ENCODE measurements around the gene CXCR3.
"Not testable (repeated sequence)": the region's sequence is repeated elsewhere in the genome, so short reads cannot be mapped to it uniquely, and the experiment has no call there.

Gene CXCR3

DNA sequence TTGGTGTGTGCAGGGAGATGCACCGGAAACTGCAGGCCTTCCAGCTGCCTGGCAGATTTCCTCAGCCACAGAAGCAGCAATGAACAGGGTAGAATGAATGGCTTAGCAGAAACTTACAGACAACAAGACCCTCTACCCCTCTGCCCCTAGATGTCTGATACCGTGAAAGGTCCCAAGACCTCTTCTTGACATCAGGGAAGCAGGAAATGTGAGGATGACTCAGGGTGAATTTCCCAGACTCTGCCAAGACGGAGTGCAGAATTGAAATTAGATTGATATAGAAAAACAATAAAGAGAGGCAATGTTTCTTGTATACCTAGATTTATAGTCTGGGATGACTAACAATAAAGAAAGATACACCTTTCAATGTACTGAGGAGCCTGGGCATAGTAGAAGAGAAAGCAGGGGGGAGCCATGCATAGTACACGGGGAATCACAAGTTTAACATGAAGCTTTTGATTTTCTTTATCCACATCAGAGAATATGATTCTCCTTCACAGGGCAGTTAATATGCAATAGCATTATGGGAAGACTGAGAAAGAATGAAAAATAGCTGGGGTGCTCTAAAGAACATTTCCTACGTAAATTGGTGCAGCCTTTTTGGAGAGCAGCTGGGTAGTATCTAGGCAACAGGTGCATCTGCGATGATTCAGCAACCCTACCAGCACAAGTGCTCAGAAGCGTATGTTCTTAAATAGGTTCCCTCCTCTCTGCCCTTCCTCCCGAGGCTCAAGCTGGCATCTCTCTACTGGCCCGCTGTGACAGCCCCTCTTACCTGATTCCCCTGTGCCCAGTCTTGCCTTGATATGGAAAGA lies 18.3 kb upstream of the CXCR3 start:
- DNase-seq: no peak

DNA sequence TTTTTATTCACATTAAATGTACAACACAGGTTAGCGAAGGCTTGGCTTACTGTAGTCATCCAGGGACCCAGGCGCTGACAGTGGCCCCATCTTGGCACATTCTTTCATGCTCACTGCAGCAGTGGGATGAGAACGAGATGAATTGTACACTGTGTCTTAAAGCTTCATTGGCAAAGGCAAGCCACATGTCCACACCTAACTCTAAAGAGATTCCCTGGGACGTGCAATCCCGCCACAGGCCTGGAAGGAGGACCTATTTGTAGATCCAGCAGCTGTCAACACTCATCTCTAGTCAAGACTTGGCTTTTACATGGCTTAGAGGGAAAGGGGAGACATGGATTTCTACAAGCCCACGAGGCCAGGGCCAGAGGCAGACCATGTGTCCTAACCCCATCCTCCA lies 16.1 kb upstream of the CXCR3 start:
- no peak for DNase-seq

DNA sequence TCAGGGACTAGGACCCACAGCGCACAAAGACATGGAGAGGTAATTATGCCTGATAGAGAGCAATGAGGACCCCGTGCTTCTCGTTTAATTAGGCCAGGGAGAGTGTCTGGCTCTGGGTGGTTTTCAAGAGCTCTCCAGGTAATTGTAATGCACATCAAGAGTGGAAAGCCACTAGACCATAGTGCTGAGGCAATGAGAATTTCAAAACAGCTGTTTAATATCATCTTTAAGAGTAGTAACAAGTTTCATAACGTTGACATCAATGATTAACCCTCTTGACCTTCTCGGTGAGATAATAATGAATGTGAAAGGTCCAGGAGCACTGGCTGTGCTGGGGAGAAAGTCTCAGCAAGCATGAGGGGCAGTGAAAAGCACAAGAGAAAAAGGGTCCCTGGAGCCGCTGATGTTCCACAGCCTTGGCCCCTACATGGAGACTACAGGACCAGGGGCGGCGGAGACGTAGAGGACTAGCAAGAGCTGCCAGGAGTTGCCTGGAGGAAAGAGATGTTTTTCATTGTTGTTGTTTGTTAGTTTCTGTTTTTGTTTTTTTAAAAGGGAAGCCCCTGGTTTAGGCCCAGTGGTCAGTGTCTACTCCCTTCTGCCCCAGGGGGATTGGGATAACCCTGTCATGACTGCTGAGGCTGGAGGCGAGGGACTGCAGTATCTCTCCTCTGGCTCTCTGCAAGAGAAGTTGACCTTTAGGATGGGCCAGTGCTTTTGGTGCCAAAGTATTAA lies 14.8 kb upstream of the CXCR3 start:
- DNase-seq: no peak

DNA sequence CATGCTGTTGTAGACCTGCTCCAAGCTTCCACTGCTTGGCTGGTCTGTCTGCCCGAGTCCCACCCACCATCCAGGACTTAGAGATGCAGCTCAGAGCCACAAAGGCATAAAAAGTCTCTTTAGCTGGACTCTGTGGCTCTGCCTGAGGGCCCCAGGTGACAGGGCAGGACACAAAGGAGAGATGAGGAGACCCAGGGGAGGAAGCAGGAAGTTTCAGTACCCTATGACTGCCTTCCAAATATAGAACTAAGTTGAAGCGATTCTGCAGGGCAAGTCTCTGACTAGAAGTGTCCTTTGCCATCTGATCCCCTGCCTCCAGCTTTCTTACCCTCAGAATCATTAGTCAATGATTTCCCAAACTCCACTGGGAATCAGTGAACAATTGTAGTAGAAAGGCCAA lies 11.2 kb upstream of the CXCR3 start:
- no peak for DNase-seq

DNA sequence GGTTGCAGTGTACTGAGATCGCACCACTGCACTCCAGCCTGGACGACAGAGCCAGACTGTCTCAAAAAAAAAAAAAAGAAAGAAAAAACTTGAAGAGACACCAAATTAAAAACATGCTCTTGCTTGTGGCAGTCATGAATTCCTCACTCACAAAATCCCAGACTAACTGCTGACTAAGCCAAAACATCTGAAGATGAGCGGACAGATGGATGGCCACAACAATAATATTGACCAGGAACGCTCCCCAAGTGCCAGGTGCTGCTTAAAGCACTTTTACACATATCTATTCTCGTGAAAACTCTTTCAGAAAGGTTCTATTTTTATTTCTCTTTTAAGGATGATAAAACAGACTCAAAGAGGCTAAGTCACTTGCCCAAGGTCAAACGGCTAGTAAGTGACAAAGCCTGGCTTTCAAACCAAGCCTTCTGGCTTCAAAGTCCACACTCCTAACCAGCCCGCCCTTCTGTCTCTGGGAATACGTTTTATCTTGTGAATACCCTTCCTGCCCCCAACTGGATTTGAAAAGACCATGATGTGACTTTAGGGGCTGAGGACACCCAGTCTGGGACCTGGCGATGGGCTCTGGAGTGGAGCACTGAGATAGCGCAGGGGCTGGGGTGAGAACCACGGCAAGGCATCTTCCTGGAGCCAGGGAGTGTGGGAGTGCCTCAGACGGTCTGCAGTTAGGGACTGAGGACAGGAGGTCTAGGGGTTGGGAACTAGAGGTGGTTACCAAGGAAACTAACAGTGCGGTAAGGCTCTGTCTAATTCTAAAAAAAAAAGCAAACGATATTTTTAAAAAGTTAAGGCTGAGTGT lies 9.5 kb upstream of the CXCR3 start:
- DNase-seq: no peak

DNA sequence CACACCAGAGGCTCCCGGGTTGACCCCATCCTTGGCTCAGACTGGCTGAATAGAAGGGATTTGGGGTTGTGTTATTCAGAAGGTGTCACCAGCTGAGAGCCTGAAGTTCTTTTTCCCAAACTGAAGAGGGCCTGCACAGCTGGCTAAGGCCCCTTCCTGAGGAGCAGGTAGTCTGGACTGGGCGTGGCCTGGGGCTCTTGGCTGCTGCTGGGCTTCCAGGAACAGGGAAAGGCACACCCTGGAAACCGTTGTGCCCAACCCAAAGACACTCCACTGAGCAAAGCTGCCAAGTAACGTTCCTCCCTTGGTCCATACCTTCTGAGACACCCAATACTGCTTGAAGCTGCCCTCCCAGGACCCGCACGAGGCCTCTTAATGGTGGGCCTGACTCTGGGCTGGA lies 8.3 kb upstream of the CXCR3 start:
- no peak for DNase-seq

DNA sequence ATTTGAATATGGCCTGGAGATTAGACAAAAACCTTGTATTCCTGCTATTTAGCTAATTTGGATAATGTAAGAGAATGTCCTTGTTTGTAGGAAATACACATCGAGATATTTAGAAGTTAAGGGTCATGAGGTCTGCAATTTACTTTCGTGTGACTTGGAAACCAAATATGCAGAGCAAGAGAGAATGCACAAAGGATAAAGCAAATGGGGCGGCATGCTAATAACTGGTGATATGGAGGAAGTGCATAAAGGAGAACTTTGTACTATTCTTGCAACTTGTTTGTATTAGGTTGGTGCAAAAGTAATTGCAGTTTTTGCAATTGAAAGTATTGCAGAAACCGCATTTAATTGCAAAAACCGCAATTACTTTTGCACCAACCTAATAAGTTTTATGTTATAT lies 7.2 kb upstream of the CXCR3 start:
- no peak for DNase-seq

DNA sequence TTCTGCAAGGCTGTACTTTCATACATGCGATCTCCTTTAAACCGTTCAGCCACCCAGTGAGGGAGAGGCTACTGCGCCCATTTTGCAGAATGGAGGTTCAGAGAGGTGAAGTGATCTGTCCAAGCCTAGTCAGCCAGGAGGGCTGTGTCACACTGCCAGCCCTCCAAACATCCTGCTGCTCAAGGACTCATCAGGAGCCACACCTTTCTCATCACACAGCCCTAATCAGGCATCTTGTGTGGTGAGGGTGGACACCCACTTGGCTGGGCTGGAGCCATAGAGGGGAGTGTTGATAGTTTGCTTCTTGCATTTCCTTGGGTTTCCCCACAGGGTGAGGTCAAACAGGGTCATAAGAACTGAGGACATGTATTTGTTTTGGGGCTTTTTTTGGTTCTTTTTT lies 5.4 kb upstream of the CXCR3 start:
- DNase-seq: no peak

DNA sequence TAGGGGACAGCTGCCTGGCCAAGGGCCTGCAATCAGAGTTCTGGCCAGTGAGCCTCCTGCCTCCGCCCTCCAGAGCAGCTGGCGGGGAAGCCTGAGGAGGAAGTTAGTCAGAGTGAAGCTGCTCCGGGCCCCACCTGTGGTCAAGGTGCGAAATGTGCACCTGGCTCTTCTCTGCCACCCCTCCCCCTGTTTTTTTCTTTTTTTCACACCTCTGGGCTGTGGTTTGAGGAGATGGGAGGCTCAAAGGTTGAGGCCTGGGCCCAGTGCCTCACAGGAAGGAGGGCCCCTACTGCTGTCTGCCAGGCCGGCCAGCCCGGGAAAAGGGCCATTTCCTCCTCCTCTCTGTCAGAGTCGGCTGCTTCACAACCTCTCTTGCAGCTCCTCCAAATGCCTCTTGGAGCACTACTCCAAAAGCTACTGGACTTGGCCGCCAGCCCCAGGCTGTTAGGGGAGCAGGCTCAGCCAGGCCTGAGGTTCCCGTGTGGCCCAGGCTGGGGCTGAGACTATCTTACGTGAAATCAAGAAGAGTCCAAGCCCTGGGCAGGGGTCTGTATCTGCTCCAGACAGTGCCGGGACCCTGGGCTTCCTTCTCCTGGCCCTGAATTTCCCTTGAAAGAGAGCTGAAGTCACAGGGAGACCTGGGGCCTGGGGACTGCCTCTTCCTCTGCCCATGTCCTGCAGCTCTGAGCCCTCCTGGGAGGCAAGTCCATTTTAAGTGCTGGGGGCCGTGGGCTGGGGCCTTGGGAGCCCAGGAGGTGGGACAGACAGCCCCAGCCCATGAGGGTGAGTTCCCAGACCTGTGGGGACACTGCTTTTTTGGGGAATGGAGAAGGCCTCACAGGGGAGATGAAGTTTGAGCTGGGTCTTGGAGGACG lies 4.5 kb upstream of the CXCR3 start:
- DNase-seq: peak; percentile 64

DNA sequence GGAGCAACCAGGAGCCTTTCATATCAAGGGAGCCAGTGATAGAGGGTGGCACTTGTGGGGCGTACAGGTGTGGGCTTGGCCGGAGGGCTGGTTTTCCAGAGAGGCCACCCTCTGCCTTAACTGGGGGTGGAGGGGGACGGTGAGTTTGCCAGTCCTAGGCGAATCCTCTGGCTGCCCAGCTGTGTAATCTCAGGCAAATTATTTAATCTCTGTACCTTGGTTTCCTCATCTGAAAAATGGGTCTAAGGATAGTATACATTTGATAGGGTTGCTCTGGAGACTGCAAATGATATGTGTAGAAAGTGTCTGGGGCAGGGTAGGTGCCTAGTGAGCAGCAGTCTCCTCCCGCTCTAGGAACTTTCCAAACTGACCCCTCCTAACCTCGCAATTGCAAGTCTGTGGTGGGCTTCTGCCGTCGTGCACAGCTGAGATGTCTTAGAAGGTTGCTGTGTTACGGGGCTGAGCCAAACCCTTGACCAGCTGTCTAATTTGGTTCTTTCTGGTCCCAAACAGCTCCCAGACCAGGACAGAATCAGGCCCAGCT lies 3.8 kb upstream of the CXCR3 start:
- DNase-seq: no peak

DNA sequence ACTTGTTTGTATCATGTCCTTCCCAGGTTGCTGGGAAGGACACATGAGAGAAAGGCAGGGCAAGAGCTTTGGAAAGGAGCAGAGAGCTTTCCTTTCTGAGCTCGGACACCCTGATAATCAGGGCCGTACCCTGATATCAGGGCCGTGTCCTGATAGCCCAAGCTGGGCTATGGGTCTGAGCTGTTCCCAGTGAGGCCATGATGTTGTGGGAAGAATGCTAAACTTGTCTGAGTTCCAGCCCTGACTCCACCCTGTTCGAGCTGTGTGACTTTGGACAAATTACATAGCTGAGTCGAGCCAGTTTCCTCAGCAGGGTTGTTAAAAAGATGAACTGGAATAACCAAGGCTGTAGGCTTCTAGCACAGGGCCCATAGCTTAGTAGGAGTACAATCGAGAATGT lies 3.3 kb upstream of the CXCR3 start:
- DNase-seq: no peak

DNA sequence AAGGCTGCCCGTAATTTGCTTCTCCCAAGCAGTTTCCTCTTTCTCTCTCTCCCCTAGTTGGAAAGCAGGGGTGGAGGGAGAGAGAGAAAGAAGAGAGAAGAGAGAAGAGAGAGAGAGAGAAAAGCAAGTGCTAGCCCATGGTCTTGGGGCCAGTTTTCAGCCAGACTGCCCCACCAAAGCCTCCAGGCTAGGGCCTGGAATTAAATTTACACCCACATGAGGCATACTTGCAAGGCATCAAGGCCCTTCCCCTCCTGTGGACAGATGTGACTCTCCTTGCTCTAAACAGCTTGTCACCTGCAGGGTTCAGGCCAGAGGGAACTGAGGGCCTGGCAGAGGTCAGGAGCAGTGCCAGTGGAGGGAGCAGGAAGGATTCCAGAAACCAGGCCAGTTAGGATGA lies 1.7 kb upstream of the CXCR3 start:
- no peak for DNase-seq

DNA sequence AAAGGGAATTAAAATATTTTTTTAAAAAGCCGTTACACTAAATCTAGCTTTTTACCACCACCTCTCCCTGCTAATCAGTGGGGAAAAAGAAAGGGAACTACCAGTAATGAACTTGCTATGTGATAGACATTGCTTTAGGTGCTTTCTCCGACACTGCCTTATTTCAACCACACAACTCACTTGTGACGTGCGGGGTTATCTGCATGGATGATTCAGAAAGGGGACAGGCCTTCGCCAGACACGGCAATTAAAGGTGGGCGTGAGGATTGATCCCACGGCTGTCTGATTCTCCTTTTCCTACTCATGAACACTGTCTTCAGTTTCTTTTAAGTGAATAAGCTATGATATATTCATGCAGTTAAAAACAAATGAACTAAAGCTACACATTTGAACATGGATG lies 882 bp upstream of the CXCR3 start:
- peak; percentile 36 for DNase-seq

DNA sequence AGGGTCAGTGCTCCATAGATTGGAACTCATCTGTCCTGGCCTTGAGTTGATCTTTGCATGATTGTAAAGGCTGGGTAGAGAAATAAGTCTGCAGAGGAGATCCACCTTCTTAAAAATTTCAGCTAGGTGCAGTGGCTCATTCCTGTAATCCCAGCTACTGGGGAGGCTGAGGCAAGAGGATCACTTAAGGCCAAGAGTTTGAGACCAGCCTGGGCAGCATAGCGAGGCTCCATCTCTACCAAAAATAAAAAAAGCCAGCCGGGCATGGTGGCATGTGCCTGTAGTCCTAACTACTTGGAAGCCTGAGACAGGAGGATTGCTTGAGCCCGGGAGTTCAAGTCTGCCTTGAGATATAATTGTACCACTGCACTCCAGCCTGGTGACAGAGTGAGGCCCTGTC lies 476 bp upstream of the CXCR3 start:
- peak; percentile 32 for DNase-seq

DNA sequence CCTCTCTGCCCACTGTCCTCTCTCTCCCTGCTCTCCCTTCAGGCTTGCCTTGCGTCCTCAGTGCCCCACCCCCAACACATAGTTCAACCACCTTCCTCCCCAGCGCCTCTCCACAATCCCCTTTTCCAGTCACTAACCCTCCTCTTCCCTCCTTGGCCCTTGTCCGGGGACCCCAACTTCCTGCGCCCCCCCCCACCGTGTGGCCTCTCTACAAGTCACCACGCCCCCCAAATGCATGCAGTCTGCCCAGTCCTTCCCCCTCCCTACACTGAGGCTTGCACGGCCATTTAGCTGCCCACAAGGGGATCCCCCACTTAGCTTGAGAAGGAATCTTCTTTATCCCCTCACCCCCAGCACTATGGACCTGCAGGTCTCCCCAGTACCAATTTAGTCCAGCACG lies 569 bp downstream of the CXCR3 start:
- no peak for DNase-seq

DNA sequence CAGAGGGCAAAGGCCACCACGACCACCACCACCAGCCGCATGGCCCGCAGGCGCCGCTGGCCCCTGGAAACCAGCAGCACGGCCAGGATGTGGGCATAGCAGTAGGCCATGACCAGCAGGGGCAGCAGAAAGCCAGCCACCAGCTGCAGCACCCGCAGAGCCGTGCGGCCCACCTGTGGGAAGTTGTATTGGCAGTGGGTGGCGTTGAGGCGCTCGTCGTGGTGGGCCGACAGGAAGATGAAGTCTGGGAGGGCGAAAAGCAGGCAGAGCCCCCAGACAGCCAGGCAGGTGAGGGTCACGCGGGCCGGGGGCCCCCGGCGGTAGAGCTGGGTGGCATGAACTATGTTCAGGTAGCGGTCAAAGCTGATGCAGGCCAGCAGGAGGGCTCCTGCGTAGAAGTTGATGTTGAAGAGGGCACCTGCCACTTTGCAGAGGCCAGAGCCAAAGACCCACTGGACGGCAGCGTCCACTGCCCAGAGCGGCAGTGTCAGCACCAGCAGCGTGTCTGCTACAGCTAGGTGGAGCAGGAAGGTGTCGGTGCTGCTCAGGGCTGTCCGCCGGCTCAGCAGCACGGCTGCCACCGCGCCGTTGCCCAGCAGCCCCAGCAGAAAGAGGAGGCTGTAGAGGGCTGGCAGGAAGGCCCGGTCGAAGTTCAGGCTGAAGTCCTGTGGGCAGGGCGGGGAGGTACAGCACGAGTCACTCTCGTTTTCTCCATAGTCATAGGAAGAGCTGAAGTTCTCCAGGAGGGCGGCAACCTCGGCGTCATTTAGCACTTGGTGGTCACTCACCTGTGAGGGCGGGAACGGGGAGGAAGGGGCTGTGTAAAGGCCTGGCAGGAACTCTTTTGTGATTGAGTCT lies 1.4 kb downstream of the CXCR3 start:
- DNase-seq: peak; percentile 41

DNA sequence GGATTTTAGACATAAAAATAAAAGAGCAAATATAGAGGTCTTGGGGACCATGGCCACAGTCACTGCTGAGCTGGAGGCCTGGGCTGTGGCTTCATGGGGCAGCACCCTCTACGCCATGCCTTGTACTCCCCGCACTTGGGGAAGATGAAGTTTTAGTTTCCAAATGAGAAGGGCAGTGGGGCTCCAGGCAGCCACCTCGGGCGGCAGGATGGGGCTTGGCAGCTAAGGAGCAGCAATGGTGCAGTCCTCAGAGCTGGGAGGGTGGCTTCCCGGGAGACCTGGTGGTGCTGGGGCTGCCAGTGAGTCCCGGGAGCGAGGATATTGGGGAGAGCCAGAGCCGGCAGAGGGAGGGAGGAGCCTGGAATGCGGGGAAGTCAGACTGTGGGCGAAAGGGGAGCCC lies 2.4 kb downstream of the CXCR3 start:
- DNase-seq: peak; percentile 33

DNA sequence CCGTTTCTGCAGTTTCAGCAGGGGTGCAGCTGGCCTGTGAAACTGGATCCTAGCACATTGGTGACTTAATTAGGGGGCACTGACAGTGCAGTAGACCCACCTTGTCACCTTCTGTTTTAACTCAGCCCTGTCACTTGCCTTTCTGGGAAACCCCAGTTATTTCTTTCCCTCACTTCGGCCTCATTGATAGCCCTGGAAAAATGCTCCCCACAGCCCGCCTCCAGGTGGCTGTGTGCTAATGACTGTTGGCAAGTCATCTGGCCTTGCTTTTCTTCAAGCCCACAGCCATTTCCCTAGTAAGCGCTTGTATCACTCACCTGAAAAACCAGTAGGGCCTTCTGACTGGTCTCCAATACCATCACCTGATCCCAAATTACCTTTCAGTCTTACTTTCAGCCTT lies 3.3 kb downstream of the CXCR3 start:
- DNase-seq: no peak

DNA sequence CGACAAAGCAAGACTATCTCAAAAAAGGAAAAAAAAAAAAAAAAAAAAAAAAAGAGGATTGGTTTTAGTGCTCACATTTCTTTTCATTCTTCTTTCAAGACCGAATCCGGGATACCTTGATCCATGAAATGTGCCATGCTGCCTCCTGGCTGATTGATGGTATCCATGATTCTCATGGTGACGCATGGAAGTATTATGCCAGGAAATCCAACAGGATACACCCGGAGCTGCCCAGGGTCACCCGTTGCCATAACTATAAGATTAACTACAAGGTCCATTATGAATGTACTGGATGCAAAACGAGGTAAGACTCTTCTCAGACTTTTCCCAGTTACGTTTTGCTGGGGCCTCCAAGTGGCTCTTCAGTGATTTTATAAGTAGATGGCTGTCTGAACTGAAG lies 6.1 kb downstream of the CXCR3 start:
- DNase-seq: no peak

DNA sequence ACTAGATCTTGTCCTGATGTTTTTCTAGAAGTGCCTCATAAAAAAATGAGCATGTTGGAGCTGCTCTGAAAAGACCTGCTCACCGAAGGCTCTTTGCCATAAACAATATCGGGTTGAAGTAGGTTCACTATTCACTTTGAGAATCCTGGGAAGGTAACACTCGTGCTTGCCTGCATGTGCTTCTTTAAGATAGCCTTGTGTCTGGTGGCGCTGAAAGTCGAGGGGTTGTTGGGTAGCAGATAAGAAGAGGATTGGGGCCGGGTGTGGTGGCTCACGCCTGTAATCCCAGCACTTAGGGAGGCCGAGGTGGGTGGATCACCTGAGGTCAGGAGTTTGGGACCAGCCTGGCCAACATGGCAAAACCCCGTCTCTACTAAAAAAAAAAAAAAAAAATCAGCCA lies 6.6 kb downstream of the CXCR3 start:
- not testable (repeated sequence) for DNase-seq

DNA sequence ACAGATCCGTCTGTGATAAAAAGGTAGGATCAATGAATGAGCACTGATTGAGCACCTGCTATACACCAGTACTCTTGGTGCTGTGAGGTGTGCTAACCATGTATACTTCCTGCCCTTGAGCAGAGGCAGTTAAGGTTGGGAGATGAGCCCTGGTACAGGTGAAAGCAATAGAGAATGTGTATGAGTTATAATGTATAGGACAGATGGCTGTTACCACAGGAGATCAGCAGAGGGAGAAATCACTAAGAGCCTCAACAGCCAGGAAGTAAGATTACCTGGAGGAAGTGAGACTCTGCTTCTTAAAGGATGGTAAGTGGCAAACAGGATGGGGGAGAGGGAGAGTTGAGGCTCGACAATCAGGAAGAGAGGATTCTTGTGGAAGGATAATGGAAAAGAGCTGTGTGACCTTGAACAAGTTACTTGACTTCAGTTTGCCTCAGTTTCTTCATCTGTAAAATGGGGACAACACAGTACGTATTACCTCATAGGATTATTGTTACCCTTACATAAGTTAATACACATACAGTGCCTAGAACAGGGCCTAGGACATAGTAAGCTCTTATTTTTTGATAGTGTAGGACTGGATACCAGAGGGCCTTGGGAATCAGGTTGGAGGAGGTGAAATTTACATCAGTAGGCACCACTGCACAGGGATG lies 9.1 kb downstream of the CXCR3 start:
- no peak for DNase-seq

Measured in activated CD4-positive, CD25-positive, alpha-beta regulatory T cell treated with anti-CD3 and anti-CD28 coated beads, Interleukin-2, amount 50 U/mL, for 72 hours (primary cell).